Mesodermal cell (in vitro differentiated cells): ENCODE results near the gene GNG10. TPM values are rescaled to one million over a fixed set of nuclear protein-coding genes. Genes with fewer than 3 reads are reported as not detected.
"Not testable (repeated sequence)": the region's sequence is repeated elsewhere in the genome, so short reads cannot be mapped to it uniquely, and the experiment has no call there.

Source experiments
- H3K27ac ChIP-seq: 2 replicates; pipeline ENCODE4 v1.7.0; 2013; ENCODE audit warnings: mild to moderate bottlenecking, low read depth, low read length, moderate library complexity; ENCODE audit not compliant: severe bottlenecking
- H3K36me3 ChIP-seq: 2 replicates; pipeline ENCODE4 v1.7.1; 2013; ENCODE audit warnings: mild to moderate bottlenecking, low read length, moderate library complexity; ENCODE audit not compliant: control insufficient read depth, insufficient read depth
- H3K4me1 ChIP-seq: one replicate; pipeline ENCODE4 v1.7.1; 2013; ENCODE audit warnings: mild to moderate bottlenecking, low read length; ENCODE audit not compliant: insufficient read depth, control insufficient read depth, poor library complexity, severe bottlenecking
- H3K4me3 ChIP-seq: 2 replicates; pipeline ENCODE4 v1.7.0; 2013; ENCODE audit warnings: low read length, control low read depth, mild to moderate bottlenecking; ENCODE audit not compliant: insufficient read depth, poor library complexity, severe bottlenecking; ENCODE audit errors: extremely low read depth
- H3K9me3 ChIP-seq: 2 replicates; pipeline ENCODE4 v1.7.1; 2013; ENCODE audit warnings: mild to moderate bottlenecking, low read length, moderate library complexity; ENCODE audit not compliant: control insufficient read depth
- WGBS, 2 experiments: methylation state at CpG; one replicate each; pipeline ENCODE4 v1.1.5; 2013; ENCODE audit warnings: missing lambda C conversion rate in 2 of 2; ENCODE audit not compliant: insufficient coverage in 2 of 2; 5-methylcytosine and 5-hydroxymethylcytosine counted together
- polyA plus RNA-seq, 2 experiments: library from polyadenylated mRNA; stranded (reverse); fragments of 50-300 nt; gene quantifications; one replicate each; pipeline ENCODE4 v1.2.3, GENCODE V29; 2013

GNG10 gene
- 48.1 TPM for polyA plus RNA-seq (2013, experiment 1 of 2)
- 49.4 TPM for polyA plus RNA-seq (2013, experiment 2 of 2)

DNA sequence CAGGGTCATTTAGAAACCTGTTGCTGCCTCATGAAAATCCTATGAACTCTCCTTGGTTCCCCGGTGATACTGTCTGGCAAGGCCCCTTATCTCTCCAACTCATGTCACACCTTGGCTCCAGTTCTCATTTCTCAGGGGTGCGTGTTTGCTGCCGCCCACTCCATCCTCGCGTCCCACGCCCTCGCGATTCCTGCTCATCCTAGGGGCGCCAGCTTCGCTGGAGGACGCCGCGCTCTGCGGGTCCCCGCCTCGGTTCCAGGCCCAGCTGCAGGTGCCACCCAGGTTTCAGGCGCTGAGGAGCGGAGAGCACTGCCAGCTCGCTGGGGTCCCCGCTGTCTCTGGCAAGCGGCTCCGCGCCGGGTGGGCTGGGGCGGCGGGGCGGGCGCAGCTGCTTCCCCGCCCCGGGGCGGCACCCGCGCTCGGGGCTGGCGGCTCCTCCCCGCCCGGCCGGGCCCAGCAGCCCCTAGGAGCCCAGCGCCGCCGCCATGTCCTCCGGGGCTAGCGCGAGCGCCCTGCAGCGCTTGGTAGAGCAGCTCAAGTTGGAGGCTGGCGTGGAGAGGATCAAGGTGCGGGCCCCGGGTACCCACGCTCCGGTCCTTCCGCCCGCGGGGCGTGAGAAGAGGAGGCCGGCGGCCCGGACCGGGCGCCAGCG is at the start of gene GNG10:
Gene GNG10, plus strand, starts transcription at position 456 of the 652 bp plus-strand sequence. Its CDS starts 30 bp downstream, at position 486.
- Histone ChIP-seq H3K9me3 (no peaks in the 10 kb centered on the region), H3K4me3 (peak within 1 kb of the TSS; percentile 56), H3K4me1 (peaks cover 13% of the 10 kb centered on the region), H3K36me3 (peaks cover 7% of the 10 kb centered on the region), H3K27ac (peak within 1 kb of the TSS; percentile 11)
- WGBS, 2 experiments, result 0% methylated on average over 54 to 55 of the region's 61 CpGs

DNA sequence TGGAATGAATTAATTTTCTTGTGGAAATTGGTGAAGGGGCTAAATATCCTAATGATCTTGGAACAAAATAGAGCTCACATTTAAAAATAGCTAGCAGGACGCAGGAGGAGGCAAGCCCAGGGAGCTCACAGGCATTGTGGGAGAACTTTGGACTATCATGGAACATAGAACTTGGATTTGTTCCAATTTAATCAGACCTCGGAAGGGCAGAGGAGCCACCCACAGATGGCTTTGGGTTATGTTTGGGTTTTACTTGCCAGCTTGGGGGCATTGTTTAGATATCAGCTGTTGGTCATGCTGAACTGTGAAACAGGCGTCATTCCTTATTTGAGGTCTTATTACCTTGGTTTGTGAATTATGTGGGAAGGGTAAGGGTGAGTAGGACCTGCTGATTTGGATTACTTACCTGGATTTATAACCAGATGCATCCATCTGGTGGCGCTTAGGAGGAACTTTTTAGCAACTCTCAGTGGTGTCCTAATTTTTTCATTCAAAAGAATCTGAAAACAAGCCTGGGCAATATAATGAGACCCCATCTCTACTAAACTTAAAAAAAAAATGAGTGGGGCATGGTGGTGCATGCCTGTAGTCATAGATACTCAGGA is 47.9 kb upstream of the GNG10 start:
- Histone ChIP-seq H3K4me1 (no peaks in the 10 kb centered on the region), H3K9me3 (no peaks in the 10 kb centered on the region), H3K4me3 (no peak overlapping the region), H3K36me3 (no peaks in the 10 kb centered on the region), H3K27ac (no peak overlapping the region)
- 94 to 100% methylated on average over 2 to 3 of the region's 4 CpGs for WGBS, 2 experiments

DNA sequence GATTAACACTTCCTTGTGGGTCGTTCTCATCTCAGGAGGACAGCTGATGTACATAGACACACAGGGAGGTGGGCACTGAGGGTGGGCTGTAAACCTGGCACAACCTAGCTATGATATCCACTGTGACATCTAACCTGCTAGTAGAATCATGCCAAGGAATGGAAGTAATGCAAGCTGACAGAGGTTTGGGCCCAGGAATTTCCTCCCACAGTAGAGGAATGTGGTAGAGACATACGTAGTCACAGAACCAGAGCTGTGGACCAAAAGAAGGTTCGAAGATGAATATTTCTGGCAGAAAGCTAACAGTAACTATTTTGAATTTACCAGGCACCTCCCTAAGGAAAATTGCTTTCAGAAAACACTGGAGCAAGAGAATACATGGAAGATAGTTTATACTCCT is 45.5 kb upstream of the GNG10 start:
- Histone ChIP-seq H3K4me1 (no peaks in the 10 kb centered on the region), H3K27ac (no peak overlapping the region), H3K36me3 (no peaks in the 10 kb centered on the region), H3K9me3 (no peaks in the 10 kb centered on the region), H3K4me3 (no peak overlapping the region)
- 67 to 93% methylated on average over 1 to 3 of the region's 3 CpGs for WGBS, 2 experiments

DNA sequence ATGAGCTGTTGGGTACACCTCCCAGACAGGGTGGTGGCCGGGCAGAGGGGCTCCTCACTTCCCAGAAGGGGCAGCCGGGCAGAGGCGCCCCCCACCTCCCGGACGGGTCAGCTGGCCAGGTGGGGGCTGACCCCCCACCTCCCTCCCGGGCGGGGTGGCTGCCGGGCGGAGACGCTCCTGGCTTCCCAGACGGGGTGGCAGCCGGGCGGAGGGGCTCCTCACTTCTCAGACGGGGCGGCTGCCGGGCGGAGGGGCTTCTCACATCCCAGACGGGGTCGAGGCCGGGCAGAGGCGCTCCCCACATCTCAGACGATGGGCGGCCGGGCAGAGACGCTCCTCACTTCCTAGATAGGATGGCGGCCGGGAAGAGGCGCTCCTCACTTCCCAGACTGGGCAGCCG is 44.1 kb upstream of the GNG10 start:
- not testable (repeated sequence) for H3K9me3 ChIP-seq, H3K4me1 ChIP-seq, H3K36me3 ChIP-seq, H3K4me3 ChIP-seq, H3K27ac ChIP-seq
- WGBS, 2 experiments, result 96 to 98% methylated on average over 14 to 15 of the region's 29 CpGs

DNA sequence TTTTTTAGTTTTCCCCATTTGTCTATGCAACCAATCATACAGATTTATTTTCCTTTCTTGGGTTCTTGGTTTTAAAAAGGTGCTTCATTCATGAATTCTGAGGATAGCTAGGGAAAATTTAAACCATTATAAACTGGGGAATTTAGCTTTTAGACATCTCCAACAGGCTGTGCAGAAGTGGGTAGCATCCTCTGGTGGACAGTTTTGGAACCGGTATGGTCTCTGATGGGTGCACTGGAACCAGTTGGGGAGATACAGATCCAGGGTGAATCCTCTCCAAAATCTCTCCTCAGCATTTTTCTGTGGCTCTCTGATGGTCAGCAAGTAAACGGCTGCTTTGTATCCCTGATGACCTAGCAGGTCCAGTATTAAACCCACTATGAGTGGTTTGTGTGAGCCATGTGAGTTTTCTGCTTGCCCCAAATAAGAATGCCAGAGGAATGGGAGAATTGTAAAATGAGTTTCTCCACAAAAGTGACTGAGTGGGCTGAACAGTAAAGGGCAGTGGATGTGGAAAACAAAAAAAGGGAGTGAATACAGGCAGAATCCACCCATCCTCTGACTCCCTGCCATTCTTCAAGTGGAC is 39.4 kb upstream of the GNG10 start:
- H3K9me3 ChIP-seq, result no peaks in the 10 kb centered on the region
- H3K27ac ChIP-seq, result no peak overlapping the region
- no peaks in the 10 kb centered on the region for H3K4me1 ChIP-seq
- H3K36me3 ChIP-seq, result no peaks in the 10 kb centered on the region
- no peak overlapping the region for H3K4me3 ChIP-seq
- 38 to 44% methylated on average over 1 to 2 of the region's 2 CpGs for WGBS, 2 experiments

DNA sequence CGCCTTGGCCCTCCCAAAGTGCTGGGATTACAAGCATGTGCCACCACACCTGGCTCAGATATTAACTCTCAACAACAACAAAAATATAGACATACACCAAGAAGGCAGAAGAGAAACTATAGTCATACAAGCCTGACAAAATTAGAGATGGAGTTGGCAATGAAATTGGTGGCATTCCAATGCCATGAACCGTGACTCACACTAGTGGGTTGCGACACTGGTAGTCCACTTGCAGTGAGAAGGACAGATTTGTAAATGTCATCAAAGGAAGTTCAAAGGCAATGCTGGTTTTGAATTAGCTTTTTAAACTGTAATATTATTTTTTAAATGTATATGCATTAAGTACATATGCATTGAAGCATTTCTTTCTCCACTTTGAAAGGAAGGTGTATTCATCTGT is 38.8 kb upstream of the GNG10 start:
- no peaks in the 10 kb centered on the region for H3K36me3 ChIP-seq
- no peak overlapping the region for H3K27ac ChIP-seq
- 86 to 96% methylated on average over 2 to 3 of the region's 3 CpGs for WGBS, 2 experiments
- H3K4me1 ChIP-seq, result no peaks in the 10 kb centered on the region
- no peaks in the 10 kb centered on the region for H3K9me3 ChIP-seq
- H3K4me3 ChIP-seq, result no peak overlapping the region

DNA sequence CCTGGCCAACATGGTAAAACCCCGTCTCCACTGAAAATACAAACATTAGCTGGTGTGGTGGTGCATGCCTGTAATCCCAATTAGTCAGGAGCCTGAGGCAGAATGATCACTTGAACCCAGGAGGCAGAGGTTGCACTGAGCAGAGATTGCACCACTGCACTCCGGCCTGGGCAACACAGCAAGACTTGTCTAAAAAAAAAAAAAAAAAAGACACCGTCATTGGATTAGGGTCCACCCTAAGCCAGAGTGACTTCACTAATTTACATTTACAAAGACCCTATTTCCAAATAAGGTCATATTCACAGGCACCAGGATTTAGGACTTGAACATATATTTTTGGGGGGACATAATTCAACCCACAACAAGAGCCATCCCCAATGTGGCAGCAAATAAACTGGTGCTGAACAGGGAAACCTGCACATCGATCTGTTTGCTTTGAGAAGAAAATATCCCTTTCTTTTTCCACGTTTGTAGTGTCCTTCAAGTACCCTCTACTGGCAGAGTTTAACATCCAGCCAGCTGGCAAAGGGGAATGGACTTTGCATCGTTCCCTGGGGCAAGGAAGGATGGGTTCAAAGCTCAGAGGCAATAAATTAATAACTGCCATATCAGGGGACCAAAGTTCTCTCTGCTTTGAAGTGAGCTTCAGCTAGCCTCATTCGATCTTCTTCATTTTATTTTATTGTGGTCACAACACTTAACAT is 34.0 kb upstream of the GNG10 start:
- Histone ChIP-seq H3K4me1 (no peaks in the 10 kb centered on the region), H3K9me3 (no peaks in the 10 kb centered on the region), H3K27ac (no peak overlapping the region), H3K36me3 (no peaks in the 10 kb centered on the region), H3K4me3 (no peak overlapping the region)
- WGBS, 2 experiments, result 63 to 90% methylated on average over 5 of the region's 7 CpGs

DNA sequence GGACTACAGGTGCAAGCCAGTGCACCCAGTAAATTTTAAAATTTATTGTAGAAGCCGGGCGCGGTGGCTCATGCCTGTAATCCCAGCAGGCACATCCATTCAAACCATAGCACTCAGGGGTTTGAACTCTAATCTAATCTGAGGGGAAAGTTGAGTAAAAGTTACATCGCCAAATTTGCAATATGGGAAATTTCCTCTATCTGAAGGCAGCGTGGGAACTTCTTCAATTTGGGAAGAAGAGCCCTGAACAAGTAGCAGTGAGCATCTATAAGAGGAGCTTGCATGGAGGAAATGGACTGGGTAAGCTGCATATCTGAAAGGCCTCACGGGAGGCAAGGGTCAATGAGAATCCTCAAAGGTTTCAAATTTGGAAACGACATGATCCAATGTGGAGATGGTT is 33.0 kb upstream of the GNG10 start:
- Histone ChIP-seq H3K9me3 (no peaks in the 10 kb centered on the region), H3K27ac (no peak overlapping the region), H3K36me3 (peaks cover under 1% of the 10 kb centered on the region), H3K4me3 (no peak overlapping the region), H3K4me1 (peaks cover 6% of the 10 kb centered on the region)
- WGBS, 2 experiments, result 98 to 100% methylated on average over 4 of the region's 7 CpGs

DNA sequence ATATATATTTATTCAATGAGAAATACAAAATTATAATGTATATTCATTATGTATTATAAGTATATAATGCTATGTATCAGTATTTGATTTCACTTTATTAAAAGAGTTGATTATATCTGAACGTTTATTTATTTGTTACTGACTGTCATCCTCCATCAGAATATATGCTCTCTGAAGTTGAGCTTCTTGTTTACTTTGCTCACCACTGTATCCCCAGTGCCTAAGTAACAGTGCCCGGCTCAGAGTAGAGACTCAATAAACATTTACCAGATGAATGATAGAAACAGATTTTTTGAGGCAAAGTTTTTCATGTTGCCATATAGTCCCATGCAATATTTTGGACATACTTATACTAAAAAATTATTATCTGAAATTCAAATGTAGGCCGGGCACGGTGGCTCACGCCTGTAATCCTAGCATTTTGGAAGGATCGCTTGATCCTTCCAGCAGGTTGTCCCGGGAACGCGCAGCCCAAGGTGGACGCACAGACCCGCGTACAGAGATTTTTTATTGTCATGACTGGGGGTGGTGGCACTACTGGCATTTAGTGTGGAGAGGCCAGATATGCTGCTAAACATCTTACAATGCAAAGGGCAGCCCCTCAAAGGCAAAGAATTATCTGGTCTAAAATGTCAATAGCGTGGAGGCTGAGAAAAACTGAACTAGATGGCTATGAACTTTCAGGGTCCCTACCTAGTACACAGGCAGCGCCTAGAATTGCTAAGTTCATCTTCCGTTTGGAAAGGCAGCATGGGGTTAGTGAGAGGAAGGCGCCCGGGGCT is 31.0 kb upstream of the GNG10 start:
- Histone ChIP-seq H3K27ac (peak overlapping the region; percentile 24), H3K9me3 (no peaks in the 10 kb centered on the region), H3K36me3 (peaks cover 6% of the 10 kb centered on the region), H3K4me1 (peaks cover 6% of the 10 kb centered on the region), H3K4me3 (peak overlapping the region; percentile 91)
- whole genome bisulfite sequencing, 2 experiments, result 8 to 31% methylated on average over 12 to 15 of the region's 17 CpGs

DNA sequence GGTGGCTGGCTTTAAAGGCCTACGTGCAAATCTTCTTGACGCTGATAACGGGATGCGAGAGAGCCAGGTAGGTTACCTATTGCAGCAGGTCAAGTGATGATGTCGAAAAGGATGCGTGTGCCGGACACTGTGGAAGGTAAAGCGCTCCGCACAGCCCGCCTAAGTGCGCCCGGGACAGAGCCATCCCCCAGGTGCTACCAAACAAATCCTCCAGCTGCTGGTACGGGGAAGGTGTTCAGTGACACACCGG is 30.5 kb upstream of the GNG10 start:
- H3K4me1 ChIP-seq, result peaks cover 6% of the 10 kb centered on the region
- 0% methylated on average over 2 to 7 of the region's 14 CpGs for WGBS, 2 experiments
- H3K36me3 ChIP-seq, result peaks cover 6% of the 10 kb centered on the region
- no peaks in the 10 kb centered on the region for H3K9me3 ChIP-seq
- H3K27ac ChIP-seq, result peak overlapping the region; percentile 24
- H3K4me3 ChIP-seq, result peak overlapping the region; percentile 91
